AG08396 (cell line): Measurements from ENCODE around the gene ATR.
"Not testable (repeated sequence)": the region's sequence is repeated elsewhere in the genome, so short reads cannot be mapped to it uniquely, and the experiment has no call there.

Experiments
- DNase-seq: peaks from one replicate; pipeline ENCODE4 v3.0.0; 2012; ENCODE audit warnings: low spot score, mixed read lengths

Gene ATR

DNA sequence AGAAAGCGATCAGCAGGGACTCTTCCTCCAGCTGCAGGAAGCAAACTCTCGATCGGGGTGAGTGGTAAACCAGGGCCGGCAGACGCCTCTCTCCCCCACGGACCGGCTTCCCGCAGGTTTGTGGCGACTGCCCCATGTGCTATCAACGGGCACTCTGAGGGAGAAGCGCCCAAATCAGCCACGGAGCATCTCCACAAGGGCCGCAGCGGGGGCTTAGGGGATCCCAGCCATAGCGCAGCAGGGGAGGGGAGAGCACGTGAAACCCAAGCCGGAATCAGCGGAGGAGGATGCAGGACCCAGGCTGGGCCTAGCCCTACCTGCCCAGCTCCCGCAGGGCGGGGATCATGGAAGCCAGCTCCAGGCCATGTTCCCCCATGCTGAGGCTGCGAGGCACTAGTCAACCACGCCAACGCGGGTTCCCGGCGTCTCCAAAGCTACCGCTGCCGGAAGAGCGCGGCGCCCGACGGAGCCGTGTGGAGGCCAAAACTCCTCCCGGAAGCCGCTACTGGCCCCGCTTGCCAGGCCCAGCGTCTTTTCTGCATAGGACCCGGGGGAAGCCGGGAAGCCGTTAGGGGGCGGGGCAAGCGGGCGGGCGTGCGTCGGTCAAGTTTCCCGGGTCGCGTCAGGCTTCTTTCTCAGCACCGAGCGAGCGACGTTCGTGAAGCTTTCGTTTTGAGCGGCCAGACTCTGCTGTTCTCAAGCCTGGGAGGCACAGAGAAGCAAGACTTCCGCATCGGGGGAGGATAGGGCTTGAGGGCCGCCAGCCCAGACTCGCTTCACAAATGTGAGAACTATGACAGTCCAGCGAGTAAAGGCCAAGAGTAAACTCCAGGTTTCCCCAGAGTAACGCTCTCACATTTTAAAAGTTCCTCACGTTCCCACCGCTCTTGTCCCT lies at the start of gene ATR:
Gene ATR, minus strand, starts transcription at position 405 of the 895 bp plus-strand sequence. Its CDS starts 29 bp downstream, at position 376.
- peak; percentile 94 for DNase-seq

DNA sequence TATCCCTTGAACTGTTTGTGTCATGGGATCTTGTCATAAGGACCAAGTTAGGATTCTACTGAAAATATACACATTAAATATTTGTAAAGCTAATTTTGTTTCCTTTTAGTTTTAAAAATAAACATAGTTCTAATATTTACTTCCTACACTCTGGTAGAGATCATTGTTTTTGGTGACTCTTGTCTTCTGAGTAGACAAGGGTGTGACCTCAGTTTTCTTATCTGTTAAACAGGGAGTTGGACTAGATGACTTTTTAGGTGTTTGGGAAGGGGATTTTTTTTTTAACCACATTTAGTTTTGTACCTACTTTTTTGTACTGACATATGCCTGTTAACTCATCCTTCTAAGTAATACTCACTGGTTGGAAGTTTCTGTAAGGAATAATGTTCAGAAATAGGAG lies 48.4 kb upstream of the ATR start:
- DNase-seq: no peak

DNA sequence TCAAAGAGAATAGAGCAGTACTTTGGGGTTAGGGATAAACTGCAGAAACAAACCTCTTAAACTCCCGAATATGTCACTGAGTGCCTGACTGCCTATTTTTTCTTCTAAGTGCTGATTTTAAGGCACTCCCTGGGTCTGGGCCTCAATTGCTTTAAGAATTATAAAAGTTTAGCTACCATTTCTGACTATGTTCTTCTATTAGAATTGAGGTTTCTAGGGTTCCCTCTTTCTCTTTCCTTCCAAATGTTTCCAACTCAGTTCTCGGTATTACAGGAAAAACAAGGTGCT lies 46.6 kb upstream of the ATR start:
- DNase-seq: no peak

DNA sequence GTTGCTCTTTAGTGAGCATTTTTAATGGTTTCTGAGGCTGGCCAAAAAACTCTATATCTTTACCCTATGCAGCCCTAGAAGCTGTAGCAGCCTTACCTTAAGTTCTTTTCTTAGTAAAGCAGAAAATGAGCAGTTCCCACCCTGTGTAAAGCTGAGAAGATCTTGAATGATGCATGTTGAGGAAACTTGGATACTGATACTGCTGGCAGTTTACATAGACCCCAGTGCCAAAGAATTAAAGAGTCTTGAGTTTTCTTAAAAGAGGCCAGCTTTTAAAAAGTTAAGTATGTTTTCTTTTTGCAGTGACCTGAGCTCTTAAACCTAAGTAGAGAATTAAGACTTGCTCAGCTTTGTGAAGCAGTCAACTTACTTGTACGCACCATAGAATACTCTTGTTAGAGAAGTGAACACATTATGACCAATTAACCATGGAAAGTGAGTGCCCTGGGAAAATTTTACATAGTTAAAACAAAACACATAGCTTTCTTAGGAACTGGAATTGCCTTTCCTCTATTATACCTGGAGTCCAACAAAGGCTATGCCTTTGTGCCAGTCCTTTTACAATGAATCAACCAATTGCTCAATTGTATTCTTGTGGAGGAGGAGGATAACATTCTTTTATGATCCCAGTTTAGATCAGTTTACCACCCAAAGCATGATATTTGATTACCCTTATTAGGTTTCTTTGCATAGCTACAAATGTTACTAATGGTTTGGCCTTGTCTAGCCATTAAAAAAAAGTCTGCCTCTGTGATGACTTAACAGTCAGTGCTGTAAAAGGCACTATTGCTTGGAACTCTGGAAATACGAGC lies 46.0 kb upstream of the ATR start:
- no peak for DNase-seq

- DNase-seq: no peak
These were observed 44.7 kb upstream of the ATR start for GRCh38 chr3:142623194-142623593.

GRCh38 chr3:142622405-142622804 lies 43.9 kb upstream of the ATR start:
- DNase-seq: no peak

GRCh38 chr3:142618917-142619461 lies 40.5 kb upstream of the ATR start:
- no peak for DNase-seq

DNA sequence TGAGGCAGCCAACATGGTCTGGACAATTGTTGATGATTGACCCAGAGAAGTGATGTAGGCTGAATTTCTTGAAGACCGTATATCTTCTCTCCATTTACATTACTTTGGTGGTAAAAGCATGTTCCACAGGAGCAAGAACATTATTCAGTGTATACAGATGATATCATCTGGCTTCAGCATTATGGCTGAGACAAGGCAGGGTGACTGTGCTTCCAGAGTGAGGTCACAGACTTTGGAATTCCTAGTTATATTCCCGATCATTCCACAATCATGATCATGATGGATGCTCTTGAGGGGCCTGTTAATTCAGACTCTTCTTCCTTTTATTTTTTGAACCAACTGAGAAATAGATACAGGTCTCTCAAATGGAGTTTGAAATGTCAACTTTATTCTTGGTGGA lies 36.6 kb upstream of the ATR start:
- DNase-seq: no peak

GRCh38 chr3:142614059-142614626 lies 35.6 kb upstream of the ATR start:
- no peak for DNase-seq

GRCh38 chr3:142613491-142613890 lies 35.0 kb upstream of the ATR start:
- DNase-seq: no peak

GRCh38 chr3:142611206-142611605 lies 32.7 kb upstream of the ATR start:
- DNase-seq: no peak

- no peak for DNase-seq
These were observed 30.6 kb upstream of the ATR start for GRCh38 chr3:142609136-142609535.

DNA sequence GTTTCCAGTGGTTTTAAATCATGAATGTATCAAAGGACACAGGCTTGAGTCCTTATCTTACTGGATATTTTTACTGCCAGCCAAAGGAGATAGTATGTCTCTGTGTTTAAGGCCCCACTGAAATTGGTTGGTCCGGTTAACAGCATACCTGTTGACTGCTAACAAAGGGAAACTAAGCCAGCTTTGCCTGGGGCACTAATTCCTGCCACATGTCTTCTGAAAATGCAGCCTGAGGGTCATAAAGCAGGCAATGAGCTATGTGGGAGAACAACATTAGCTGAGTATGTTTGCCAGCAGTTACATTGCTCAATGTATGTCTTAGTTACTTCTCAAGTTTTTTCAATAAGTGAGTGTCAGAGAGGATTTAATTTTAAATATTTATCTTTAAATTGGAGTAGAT lies 30.1 kb upstream of the ATR start:
- DNase-seq: no peak

DNA sequence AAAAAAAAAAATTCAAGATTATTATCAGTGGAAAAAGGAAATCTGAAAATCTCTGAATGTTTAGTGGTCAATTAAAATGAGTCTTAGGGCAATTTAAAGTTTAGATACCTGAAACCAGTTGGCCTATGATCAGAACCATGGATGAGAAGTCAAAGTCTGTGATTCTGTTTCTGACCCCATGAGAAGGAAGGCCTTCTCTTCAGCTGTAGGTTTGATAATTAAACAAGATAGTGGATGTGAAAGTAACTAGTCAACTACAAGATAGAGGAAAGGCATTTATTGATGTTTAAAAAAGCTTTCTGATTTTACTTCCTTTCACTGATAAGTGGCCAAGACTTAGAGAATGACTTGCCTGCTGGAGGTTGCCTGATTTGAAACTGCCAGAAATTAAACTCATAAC lies 26.4 kb upstream of the ATR start:
- no peak for DNase-seq

DNA sequence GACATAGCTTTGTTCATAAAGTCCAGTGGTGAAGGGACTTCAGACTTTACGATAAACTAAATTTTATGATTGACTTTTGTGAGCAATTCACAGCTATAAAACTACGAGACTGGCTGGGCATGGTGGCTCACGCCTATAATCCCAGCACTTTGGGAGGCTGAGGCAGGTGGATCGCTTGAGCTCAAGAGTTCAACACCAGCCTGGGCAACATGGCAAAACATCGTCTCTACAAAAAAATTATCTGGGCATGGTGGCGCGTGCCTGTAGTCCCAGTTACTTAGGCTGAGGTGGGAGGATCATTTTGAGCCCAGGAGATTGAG lies 24.8 kb upstream of the ATR start:
- not testable (repeated sequence) for DNase-seq

GRCh38 chr3:142602619-142603385 lies 24.3 kb upstream of the ATR start:
- DNase-seq: no peak

DNA sequence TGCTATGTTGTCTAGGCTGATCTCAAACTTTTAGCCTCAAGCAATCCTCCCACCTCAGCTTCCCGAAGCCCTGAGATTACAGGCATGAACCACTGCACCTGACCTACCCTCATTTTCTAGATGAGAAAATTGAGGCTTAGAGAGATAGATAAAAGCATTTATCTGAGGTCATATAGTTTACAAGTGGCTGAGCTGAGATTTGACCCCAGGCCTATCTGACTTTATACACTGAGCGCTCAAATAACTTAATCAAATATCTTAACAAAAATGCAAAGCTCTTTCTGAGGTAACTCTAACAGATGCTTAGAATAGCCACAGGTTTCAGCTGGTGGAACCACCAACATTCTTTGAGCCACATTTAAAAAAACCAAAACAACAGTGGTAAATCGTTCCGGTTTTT lies 23.2 kb upstream of the ATR start:
- DNase-seq: no peak

GRCh38 chr3:142597906-142598305 lies 19.4 kb upstream of the ATR start:
- no peak for DNase-seq

GRCh38 chr3:142596726-142597088 lies 18.2 kb upstream of the ATR start:
- DNase-seq: no peak

- DNase-seq: peak; percentile 96
These were observed 17.6 kb upstream of the ATR start, which contains the start of gene PLS1 for GRCh38 chr3:142595951-142596725. PLS1 (plus strand) TSS chr3:142596393; CDS start chr3:142664238, 67,845 bp downstream.

- DNase-seq: peak; percentile 64
These were observed 17.0 kb upstream of the ATR start for GRCh38 chr3:142595581-142595950.
